Spinal cord (tissue), 10 donors: ENCODE data around the gene CXCL14. TPM values are rescaled to one million over a fixed set of nuclear protein-coding genes. Genes with fewer than 3 reads are reported as not detected.

ENCODE experiments used
- DNase-seq, 6 donors: peaks; one replicate each; pipeline versions ENCODE4 v3.0.0 to v3.0.0-alpha.2; 2013 to 2015; ENCODE audit warnings: low spot score in 6 of 6, low read depth in 4 of 6
- H3K27ac ChIP-seq: one replicate; pipeline ENCODE4 v1.5.1; 2013; ENCODE audit warnings: low read depth, low read length, control low read depth
- H3K27me3 ChIP-seq: one replicate; pipeline ENCODE4 v1.6.1; 2013; ENCODE audit warnings: low read length; ENCODE audit not compliant: control insufficient read depth, insufficient read depth
- H3K36me3 ChIP-seq: one replicate; pipeline ENCODE4 v1.6.1; 2013; ENCODE audit warnings: low read length; ENCODE audit not compliant: control insufficient read depth, insufficient read depth
- H3K4me1 ChIP-seq: one replicate; pipeline ENCODE4 v1.6.1; 2013; ENCODE audit warnings: low read length; ENCODE audit not compliant: control insufficient read depth, insufficient read depth
- H3K4me3 ChIP-seq: one replicate; pipeline ENCODE4 v1.5.1; 2013; ENCODE audit warnings: low read depth, low read length, control low read depth
- H3K9me3 ChIP-seq: one replicate; pipeline ENCODE4 v1.6.1; 2013; ENCODE audit warnings: low read length; ENCODE audit not compliant: control insufficient read depth, insufficient read depth
- WGBS: methylation state at CpG from one replicate; pipeline ENCODE4 v1.1.5; 2013; ENCODE audit warnings: missing lambda C conversion rate; ENCODE audit not compliant: insufficient coverage; 5-methylcytosine and 5-hydroxymethylcytosine counted together
- long read RNA-seq, 4 donors: transcript quantifications; one replicate each; lab custom pipeline, GENCODE V29; 2026
- polyA plus RNA-seq, 2 donors: library from polyadenylated mRNA; unstranded; fragments of 120-200 nt; gene quantifications; one replicate each; pipeline ENCODE4 v1.2.1, GENCODE V29; 2013; ENCODE audit not compliant: insufficient read length in 2 of 2
- total RNA-seq, 2 donors: library from RNA; depleted of rRNA in 1 of 2; stranded (reverse); fragments of 120-200 nt in 1 of 2; fragments of >200 nt in 1 of 2; gene quantifications; one replicate each; pipeline versions ENCODE4 v1.2.3 to v1.2.4, GENCODE V29; 2013 to 2014
- donor health status: healthy.

The CXCL14 gene, protein sequence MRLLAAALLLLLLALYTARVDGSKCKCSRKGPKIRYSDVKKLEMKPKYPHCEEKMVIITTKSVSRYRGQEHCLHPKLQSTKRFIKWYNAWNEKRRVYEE
- total RNA-seq: 10 to 100 TPM; 13.0 to 17.0 TPM
- 10 to 100 TPM; 20.4 to 22.2 TPM for polyA plus RNA-seq
- long read RNA-seq, donor 1, transcript CXCL14-202 (4 exons, 1,760 nt): major isoform, 16 of 16 reads
- long read RNA-seq, donor 1, partial matches to known transcripts: 0 of 16 reads
- long read RNA-seq, donor 1, other reads (novel, unspliced or antisense): 0 of 16 reads
- long read RNA-seq, donor 2, transcript CXCL14-202 (4 exons, 1,760 nt): major isoform, 8 of 8 reads
- long read RNA-seq, donor 2, partial matches to known transcripts: 0 of 8 reads
- long read RNA-seq, donor 2, other reads (novel, unspliced or antisense): 0 of 8 reads
- long read RNA-seq, donor 3, transcript CXCL14-202 (4 exons, 1,760 nt): major isoform, 17 of 17 reads
- long read RNA-seq, donor 3, partial matches to known transcripts: 0 of 17 reads
- long read RNA-seq, donor 3, other reads (novel, unspliced or antisense): 0 of 17 reads
- long read RNA-seq, donor 4, transcript CXCL14-202 (4 exons, 1,760 nt): major isoform, 102 of 102 reads
- long read RNA-seq, donor 4, partial matches to known transcripts: 0 of 102 reads
- long read RNA-seq, donor 4, other reads (novel, unspliced or antisense): 0 of 102 reads

DNA sequence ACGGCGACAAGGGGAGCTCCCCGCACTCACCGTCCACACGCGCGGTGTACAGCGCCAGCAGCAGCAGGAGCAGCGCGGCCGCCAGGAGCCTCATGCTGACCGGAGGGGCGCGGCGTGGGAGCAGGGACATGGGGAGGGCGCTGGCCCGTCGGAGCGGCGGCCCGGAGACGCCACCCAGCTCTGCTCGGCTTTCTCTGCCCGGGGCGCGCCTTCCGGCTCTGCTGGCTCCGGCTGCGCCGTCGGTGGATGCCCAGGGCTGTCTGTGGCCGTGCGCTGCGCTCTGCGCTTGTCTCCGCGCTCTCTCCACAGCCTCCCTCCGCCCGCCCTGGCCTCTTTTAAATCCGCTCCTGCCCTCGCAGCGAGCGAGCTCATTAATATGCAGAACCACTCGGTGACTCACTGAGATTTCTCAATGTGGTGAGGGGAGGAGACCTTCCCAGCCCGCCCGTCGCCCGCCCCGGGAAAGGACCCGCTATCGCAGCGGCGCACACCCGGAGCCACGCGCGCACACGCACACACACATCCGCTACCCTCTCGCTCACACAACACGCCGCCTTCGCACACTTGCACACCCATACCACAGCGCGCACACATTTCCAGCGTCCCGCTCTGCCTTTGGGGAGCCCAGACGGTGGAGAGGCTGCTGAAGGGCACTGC is at the start of gene CXCL14:
Gene CXCL14 (minus strand): TSS at position 307 of the 657 bp plus-strand sequence. CDS start 213 bp downstream, at position 94.
- peak in 2 of 6 donors; percentile 70 to 77 for DNase-seq
- under 1% methylated on average over 60 of the region's 68 CpGs for WGBS
- Histone ChIP-seq H3K4me1 (peaks cover 22% of the 10 kb centered on the region), H3K9me3 (no peaks in the 10 kb centered on the region), H3K27me3 (peaks cover 46% of the 10 kb centered on the region), H3K27ac (no peak within 1 kb of the TSS), H3K4me3 (peak within 1 kb of the TSS; percentile 24), H3K36me3 (no peaks in the 10 kb centered on the region)

DNA sequence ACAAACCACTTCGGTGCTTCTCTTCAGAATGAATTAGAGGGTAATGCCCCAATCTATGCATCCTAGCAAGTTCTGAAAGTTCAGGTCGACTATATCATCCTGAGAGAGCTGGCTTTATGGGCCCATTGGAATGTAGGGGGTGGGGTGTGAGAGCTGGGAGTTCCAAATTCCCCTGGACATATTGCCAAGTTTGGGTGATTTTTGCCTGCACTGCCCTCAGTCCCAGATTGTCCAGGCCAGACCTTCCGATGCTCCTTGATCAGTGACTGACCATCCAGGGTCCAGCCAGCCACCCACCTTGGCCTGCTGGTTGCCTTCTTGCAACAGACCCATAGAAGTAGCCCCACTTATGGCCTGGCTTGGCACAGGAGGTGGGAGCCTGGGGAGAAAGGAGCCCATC is 47.8 kb upstream of the CXCL14 start:
- no peaks in the 10 kb centered on the region for H3K27me3 ChIP-seq

DNA sequence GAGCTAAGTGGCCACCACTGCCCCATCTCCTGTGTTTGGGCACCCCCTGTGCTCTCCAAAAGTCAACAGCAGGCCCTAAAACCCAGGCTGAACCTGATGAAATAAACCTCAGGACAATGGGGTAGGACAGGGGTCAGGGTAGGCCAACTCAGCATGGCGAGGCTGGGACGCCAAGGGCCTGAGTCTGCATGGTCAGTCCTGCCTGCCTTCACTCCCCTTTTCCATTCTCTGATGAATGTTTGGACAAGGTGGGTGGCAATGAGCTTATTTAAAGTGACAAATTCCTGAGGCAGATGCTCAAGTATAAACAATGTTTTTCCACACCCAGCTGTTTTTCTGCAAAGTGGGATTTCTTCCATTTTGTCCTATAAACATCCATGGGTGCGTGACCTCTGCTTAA is 47.2 kb upstream of the CXCL14 start:
- 100% methylated on average over 2 of the region's 3 CpGs for WGBS
- no peak overlapping the region for H3K4me3 ChIP-seq

More for the DNA sequence above, 47.8 kb upstream of the CXCL14 start:
- no peaks in the 10 kb centered on the region for H3K9me3 ChIP-seq
- H3K4me3 ChIP-seq: no peak overlapping the region
- H3K36me3 ChIP-seq: no peaks in the 10 kb centered on the region
- no peak for DNase-seq
- H3K27ac ChIP-seq: no peak overlapping the region
- no peaks in the 10 kb centered on the region for H3K4me1 ChIP-seq
- 83% methylated on average over 3 of the region's 3 CpGs for WGBS

DNA sequence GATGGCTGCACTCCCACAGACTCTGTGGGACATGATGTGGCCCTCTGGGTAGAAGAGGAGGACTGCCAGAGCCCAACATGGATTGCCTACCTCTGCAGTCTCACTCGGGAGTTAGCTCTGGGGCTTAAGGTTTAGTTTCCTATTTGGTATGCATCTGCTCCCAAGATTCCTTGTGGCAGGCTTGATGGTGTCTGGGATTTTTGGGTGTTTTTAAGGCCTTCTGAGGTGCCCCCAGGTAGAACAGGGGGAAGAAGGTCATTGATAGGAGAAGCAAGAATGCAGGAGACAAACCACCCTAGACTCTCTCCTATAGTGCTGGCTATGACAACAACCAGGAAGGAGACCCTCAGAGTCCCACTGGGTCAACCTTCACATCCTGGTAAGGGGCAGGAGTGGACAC is 46.7 kb upstream of the CXCL14 start:
- no peaks in the 10 kb centered on the region for H3K4me1 ChIP-seq
- no peaks in the 10 kb centered on the region for H3K27me3 ChIP-seq
- DNase-seq: no peak
- no peak overlapping the region for H3K4me3 ChIP-seq
- H3K27ac ChIP-seq: no peak overlapping the region
- no peaks in the 10 kb centered on the region for H3K36me3 ChIP-seq
- 100% methylated on average over 1 of the region's 1 CpG for WGBS
- no peaks in the 10 kb centered on the region for H3K9me3 ChIP-seq

More for the DNA sequence above, 47.2 kb upstream of the CXCL14 start:
- Histone ChIP-seq H3K27ac (no peak overlapping the region), H3K4me1 (no peaks in the 10 kb centered on the region), H3K9me3 (no peaks in the 10 kb centered on the region), H3K27me3 (no peaks in the 10 kb centered on the region), H3K36me3 (no peaks in the 10 kb centered on the region)
- no peak for DNase-seq

DNA sequence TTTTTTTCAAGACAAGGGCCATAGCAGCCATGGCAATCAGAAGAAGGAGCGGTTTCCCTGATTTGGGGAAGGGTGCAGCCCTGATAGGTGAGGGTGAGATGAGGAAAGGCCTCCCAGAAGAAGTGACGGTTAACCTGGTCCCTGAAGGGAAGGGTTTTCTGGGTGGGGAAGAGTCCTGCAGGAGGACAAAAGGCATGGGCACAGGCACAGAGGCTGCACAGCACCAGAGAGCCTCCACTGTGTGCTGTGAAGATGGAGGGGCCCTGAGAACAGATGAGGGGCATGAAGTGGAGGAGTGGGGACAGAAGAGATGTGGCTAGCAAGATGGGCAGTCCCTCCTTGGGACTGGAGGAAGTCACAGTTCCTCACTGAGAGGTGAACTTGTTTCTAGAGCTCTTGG is 46.3 kb upstream of the CXCL14 start:
- Histone ChIP-seq H3K36me3 (no peaks in the 10 kb centered on the region), H3K27me3 (no peaks in the 10 kb centered on the region), H3K4me1 (no peaks in the 10 kb centered on the region), H3K27ac (no peak overlapping the region), H3K9me3 (peaks cover 2% of the 10 kb centered on the region), H3K4me3 (no peak overlapping the region)
- no peak for DNase-seq
- 96% methylated on average over 2 of the region's 2 CpGs for WGBS

DNA sequence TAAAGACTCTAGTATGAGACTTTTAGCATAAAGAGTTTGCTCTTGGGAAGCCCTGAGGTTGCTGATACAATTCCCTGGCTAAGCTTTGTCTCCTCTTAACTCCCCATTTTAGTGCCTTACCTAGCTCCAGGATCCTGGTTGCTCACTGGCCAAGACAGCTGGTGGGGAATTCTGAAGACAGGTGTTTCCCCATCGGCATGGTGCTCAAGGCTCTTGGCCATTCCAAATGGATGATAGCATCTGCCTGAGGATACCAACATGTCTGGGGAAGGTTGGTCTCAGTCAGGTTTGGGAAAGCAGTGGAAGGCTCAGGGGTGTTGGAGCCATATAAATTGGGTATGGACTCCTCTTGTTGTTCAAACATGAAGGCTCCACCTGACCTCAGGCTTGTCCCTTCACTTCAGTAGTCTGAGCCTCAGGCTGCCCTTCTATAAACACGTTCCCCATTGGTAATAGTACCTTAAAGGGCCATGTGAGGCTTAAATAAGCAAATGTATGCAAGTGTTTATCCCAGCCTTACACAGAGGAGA is 44.5 kb upstream of the CXCL14 start:
- Histone ChIP-seq H3K4me1 (no peaks in the 10 kb centered on the region), H3K4me3 (no peak overlapping the region), H3K27ac (no peak overlapping the region), H3K27me3 (no peaks in the 10 kb centered on the region), H3K9me3 (peaks cover 8% of the 10 kb centered on the region), H3K36me3 (no peaks in the 10 kb centered on the region)
- DNase-seq: no peak
- 100% methylated on average over 1 of the region's 2 CpGs for WGBS

DNA sequence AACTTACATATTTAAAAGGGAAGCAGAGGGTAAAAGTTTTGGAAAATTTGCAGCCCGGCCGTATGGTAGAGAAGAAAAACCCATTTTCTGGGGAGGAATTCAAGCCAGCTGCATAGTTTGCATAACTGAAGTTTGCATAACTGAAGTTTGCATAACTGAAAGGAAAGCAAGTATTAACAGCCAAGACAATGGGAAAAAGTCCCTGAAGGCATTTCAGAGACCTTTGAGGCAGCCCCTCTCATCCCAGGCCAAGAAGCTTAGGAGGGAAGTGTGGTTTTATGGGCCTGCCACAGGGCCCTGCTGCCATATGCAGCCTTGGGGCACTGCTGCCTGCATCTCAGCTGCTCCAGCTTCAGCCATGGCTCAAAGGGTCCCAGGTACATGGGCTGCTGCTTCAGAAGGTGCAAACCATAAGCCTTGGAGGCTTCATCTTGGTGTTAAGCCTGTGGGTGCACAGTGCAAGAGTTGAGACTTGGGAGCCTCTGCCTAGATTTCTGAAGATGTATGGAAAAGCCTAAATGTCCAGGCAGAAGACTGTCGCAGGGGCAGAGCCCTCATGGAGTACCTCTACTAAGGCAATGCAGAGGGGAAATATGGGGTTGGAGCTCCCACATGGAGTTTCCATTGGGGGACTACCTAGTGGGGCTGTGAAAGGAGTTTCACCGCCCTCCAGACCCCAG is 36.9 kb upstream of the CXCL14 start:
- peaks cover 8% of the 10 kb centered on the region for H3K9me3 ChIP-seq
- WGBS: 83% methylated on average over 4 of the region's 4 CpGs
- no peak overlapping the region for H3K27ac ChIP-seq
- no peak overlapping the region for H3K4me3 ChIP-seq
- no peaks in the 10 kb centered on the region for H3K36me3 ChIP-seq
- no peaks in the 10 kb centered on the region for H3K4me1 ChIP-seq
- no peak for DNase-seq
- H3K27me3 ChIP-seq: no peaks in the 10 kb centered on the region

DNA sequence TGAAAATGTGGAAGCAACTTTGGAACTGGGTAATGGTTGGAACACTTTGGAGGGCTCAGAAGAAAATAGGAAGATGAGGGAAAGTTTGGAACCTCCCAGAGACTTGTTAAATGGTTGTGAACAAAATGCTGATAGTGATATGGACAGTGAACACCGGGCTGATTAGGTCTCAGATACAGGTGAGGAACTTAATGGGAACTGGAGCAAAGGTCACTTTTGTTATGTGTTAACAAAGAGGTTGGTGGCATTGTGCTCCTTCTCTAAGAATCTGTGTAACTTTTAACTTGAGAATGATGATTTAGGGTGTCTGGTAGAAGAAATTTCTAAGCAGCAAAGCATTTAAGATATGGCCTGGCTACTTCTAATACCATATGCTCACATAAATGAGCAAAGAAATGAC is 36.4 kb upstream of the CXCL14 start:
- no peaks in the 10 kb centered on the region for H3K36me3 ChIP-seq
- WGBS: 100% methylated on average over 1 of the region's 1 CpG
- no peak overlapping the region for H3K27ac ChIP-seq

DNA sequence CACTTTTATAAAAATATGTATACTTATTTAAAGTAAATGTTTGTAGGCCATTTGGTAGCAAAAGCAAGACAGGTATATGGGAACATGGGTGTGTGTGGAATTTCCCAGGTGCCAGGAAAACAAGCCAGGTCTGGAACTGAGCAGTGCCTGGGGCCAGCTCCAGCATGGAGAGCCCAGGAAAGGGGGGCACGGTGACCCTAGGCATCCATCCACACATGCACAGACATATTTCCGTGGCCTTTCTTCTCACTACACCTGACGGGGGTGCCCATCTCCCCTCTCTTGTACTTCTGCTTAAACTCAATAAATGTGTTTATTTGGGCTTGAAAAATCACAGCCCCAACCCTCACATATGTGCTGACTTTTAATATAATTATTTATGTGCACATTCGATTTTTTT is 31.2 kb upstream of the CXCL14 start:
- Histone ChIP-seq H3K4me1 (no peaks in the 10 kb centered on the region), H3K27ac (no peak overlapping the region), H3K36me3 (no peaks in the 10 kb centered on the region), H3K27me3 (peaks cover 2% of the 10 kb centered on the region), H3K9me3 (no peaks in the 10 kb centered on the region), H3K4me3 (no peak overlapping the region)
- no CpG with 5 or more reads among the region's 4 CpGs for WGBS
- no peak for DNase-seq

More for the DNA sequence above, 36.4 kb upstream of the CXCL14 start:
- Histone ChIP-seq H3K4me1 (no peaks in the 10 kb centered on the region), H3K9me3 (peaks cover 8% of the 10 kb centered on the region), H3K27me3 (no peaks in the 10 kb centered on the region), H3K4me3 (no peak overlapping the region)
- DNase-seq: no peak
